WTC11 (cell line): Measurements from ENCODE around the gene JAZF1. TPM values are rescaled to one million over a fixed set of nuclear protein-coding genes. Genes with fewer than 3 reads are reported as not detected.
A peak's percentile ranks its signal among the peaks of the same experiment; 100 is the strongest.

Experiments
- ATAC-seq: fragments of 200-7000 bp; cut with Tn5 transposase; 2 replicates; pipeline ENCODE4 v1.10.0; 2021; ENCODE audit warnings: mild to moderate bottlenecking, moderate library complexity
- CTCF ChIA-PET: fragments of 300-600 bp; sonication (Branson Sonifier 250); formaldehyde crosslinking; loops from one replicate; lab custom pipeline; 2021; ENCODE audit warnings: antibody characterized with exemption; lab: Charles Lee
- POLR2A ChIA-PET: fragments of 350-600 bp; sonication (Branson Sonifier 250); formaldehyde crosslinking; loops from one replicate; lab custom pipeline; 2021; ENCODE audit warnings: antibody characterized with exemption; lab: Charles Lee
- DNase-seq: peaks from one replicate; pipeline ENCODE4 v3.0.0; 2021; ENCODE audit warnings: low spot score
- H3K27ac Mint-ChIP-seq: 2 replicates; pipeline ENCODE4 v1.8.0; 2021; ENCODE audit warnings: mixed read lengths
- H3K27me3 Mint-ChIP-seq: 2 replicates; pipeline ENCODE4 v1.8.0; 2021; ENCODE audit warnings: low read depth, mild to moderate bottlenecking, moderate library complexity, mixed read lengths
- H3K36me3 Mint-ChIP-seq: 2 replicates; pipeline ENCODE4 v1.8.0; 2021; ENCODE audit warnings: mixed read lengths
- H3K4me1 Mint-ChIP-seq: 2 replicates; pipeline ENCODE4 v1.8.0; 2022; ENCODE audit warnings: mixed read lengths
- H3K4me3 Mint-ChIP-seq: 2 replicates; pipeline ENCODE4 v1.8.0; 2021; ENCODE audit warnings: mild to moderate bottlenecking, moderate library complexity, mixed read lengths
- H3K9me3 Mint-ChIP-seq: 2 replicates; pipeline ENCODE4 v1.8.0; 2021; ENCODE audit warnings: mixed read lengths
- CREM ChIP-seq: sonication (generic); formaldehyde crosslinking; IDR thresholded peaks from 2 replicates; pipeline ENCODE4 v1.8.1; 2022; ENCODE audit warnings: mild to moderate bottlenecking, missing genetic modification reagents, moderate library complexity
- FOXK1 ChIP-seq: sonication (generic); formaldehyde crosslinking; IDR thresholded peaks from 2 replicates; pipeline ENCODE4 v1.8.0; 2022; ENCODE audit warnings: mild to moderate bottlenecking, moderate library complexity, missing genetic modification reagents
- GTF2I ChIP-seq: fragments of 250-450 bp; sonication (Bioruptor Pico); conservative IDR thresholded peaks from 2 replicates; pipeline ENCODE4 v1.4.0; 2021; ENCODE audit warnings: mild to moderate bottlenecking
- HMGA2 ChIP-seq: fragments of 250-450 bp; sonication (Bioruptor Pico); IDR thresholded peaks from 2 replicates; pipeline ENCODE4 v1.4.0; 2021; ENCODE audit warnings: mild to moderate bottlenecking, moderate library complexity
- IRF2 ChIP-seq: sonication (generic); formaldehyde crosslinking; IDR thresholded peaks from 2 replicates; pipeline ENCODE4 v1.8.0; 2022; ENCODE audit warnings: low read depth, missing genetic modification reagents, borderline replicate concordance
- KAT7 ChIP-seq: sonication (generic); formaldehyde crosslinking; IDR thresholded peaks from 2 replicates; pipeline ENCODE4 v1.8.1; 2023; ENCODE audit warnings: missing genetic modification reagents, mild to moderate bottlenecking, borderline replicate concordance
- MYBL2 ChIP-seq: sonication (generic); formaldehyde crosslinking; IDR thresholded peaks from 2 replicates; pipeline ENCODE4 v1.8.1; 2023; ENCODE audit warnings: mild to moderate bottlenecking, moderate library complexity, missing genetic modification reagents
- PRRX2 ChIP-seq: fragments of 250-450 bp; sonication (Bioruptor Pico); IDR thresholded peaks from 2 replicates; pipeline ENCODE4 v1.8.0; 2021; ENCODE audit warnings: mild to moderate bottlenecking
- SP1 ChIP-seq: sonication (generic); formaldehyde crosslinking; conservative IDR thresholded peaks from 2 replicates; pipeline ENCODE4 v1.8.1; 2022; ENCODE audit warnings: missing genetic modification reagents
- ZNF396 ChIP-seq: fragments of 250-450 bp; sonication (Bioruptor Pico); IDR thresholded peaks from 2 replicates; pipeline ENCODE4 v1.8.0; 2021; ENCODE audit warnings: mild to moderate bottlenecking, moderate library complexity, borderline replicate concordance
- total RNA-seq: library from RNA; stranded (reverse); gene quantifications from 3 replicates; pipeline ENCODE4 v1.2.3, GENCODE V29; 2021
- TF ChIP-seq, protein P1 (sequence below): fragments of 250-450 bp; sonication (Bioruptor Pico); IDR thresholded peaks from 2 replicates; pipeline ENCODE4 v1.9.0; 2021; ENCODE audit warnings: mild to moderate bottlenecking
- TF ChIP-seq, protein P2 (sequence below): sonication (generic); formaldehyde crosslinking; IDR thresholded peaks from 2 replicates; pipeline ENCODE4 v1.8.1; 2023; ENCODE audit warnings: mild to moderate bottlenecking, missing genetic modification reagents, moderate library complexity
- TF ChIP-seq, protein P3 (sequence below): sonication (generic); formaldehyde crosslinking; IDR thresholded peaks from 2 replicates; pipeline ENCODE4 v1.8.1; 2023; ENCODE audit warnings: mild to moderate bottlenecking, moderate library complexity, missing genetic modification reagents
- TF ChIP-seq, protein P4 (sequence below): fragments of 250-450 bp; sonication (Bioruptor Pico); IDR thresholded peaks from 2 replicates; pipeline ENCODE4 v1.9.0; 2021; ENCODE audit warnings: mild to moderate bottlenecking
- TF ChIP-seq, protein P5 (sequence below): fragments of 250-450 bp; sonication (Bioruptor Pico); IDR thresholded peaks from 2 replicates; pipeline ENCODE4 v1.9.0; 2021; ENCODE audit warnings: mild to moderate bottlenecking, borderline replicate concordance
- TF ChIP-seq, protein P6 (sequence below): sonication (generic); formaldehyde crosslinking; IDR thresholded peaks from 2 replicates; pipeline ENCODE4 v1.8.1; 2022; ENCODE audit warnings: mild to moderate bottlenecking, missing genetic modification reagents, moderate library complexity, borderline replicate concordance
- TF ChIP-seq, protein P7 (sequence below): sonication (generic); formaldehyde crosslinking; IDR thresholded peaks from 2 replicates; pipeline ENCODE4 v1.8.0; 2023; ENCODE audit warnings: mild to moderate bottlenecking, missing genetic modification reagents

JAZF1 gene
- total RNA-seq, 1 experiment from 2014 or later: 19.0 TPM

DNA sequence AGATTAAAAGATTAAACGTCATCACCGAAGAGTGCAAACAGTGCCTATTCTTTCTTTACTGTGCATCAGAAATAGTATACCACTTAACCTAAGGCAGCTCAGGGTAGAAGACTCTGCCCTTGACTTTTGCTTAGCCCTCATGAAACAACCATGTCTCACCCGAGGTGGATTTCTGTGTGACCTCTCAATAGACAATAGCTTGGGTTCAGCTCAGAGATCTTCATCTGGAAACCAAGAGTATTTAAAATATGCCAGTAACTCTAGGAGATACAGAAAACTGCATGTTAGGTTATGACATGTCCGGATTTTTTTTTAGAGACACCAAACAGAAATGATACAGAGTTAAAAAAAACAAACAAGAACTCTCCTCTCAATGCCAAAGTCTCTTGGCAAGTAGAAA lies 75.8 kb downstream of the JAZF1 start (continued):
- TF ChIP-seq, protein P1, sequence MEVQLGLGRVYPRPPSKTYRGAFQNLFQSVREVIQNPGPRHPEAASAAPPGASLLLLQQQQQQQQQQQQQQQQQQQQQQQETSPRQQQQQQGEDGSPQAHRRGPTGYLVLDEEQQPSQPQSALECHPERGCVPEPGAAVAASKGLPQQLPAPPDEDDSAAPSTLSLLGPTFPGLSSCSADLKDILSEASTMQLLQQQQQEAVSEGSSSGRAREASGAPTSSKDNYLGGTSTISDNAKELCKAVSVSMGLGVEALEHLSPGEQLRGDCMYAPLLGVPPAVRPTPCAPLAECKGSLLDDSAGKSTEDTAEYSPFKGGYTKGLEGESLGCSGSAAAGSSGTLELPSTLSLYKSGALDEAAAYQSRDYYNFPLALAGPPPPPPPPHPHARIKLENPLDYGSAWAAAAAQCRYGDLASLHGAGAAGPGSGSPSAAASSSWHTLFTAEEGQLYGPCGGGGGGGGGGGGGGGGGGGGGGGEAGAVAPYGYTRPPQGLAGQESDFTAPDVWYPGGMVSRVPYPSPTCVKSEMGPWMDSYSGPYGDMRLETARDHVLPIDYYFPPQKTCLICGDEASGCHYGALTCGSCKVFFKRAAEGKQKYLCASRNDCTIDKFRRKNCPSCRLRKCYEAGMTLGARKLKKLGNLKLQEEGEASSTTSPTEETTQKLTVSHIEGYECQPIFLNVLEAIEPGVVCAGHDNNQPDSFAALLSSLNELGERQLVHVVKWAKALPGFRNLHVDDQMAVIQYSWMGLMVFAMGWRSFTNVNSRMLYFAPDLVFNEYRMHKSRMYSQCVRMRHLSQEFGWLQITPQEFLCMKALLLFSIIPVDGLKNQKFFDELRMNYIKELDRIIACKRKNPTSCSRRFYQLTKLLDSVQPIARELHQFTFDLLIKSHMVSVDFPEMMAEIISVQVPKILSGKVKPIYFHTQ (CRISPR knock-in tag): no peak
- TF ChIP-seq, protein P2, sequence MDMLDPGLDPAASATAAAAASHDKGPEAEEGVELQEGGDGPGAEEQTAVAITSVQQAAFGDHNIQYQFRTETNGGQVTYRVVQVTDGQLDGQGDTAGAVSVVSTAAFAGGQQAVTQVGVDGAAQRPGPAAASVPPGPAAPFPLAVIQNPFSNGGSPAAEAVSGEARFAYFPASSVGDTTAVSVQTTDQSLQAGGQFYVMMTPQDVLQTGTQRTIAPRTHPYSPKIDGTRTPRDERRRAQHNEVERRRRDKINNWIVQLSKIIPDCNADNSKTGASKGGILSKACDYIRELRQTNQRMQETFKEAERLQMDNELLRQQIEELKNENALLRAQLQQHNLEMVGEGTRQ (CRISPR knock-in tag): no peak

DNA sequence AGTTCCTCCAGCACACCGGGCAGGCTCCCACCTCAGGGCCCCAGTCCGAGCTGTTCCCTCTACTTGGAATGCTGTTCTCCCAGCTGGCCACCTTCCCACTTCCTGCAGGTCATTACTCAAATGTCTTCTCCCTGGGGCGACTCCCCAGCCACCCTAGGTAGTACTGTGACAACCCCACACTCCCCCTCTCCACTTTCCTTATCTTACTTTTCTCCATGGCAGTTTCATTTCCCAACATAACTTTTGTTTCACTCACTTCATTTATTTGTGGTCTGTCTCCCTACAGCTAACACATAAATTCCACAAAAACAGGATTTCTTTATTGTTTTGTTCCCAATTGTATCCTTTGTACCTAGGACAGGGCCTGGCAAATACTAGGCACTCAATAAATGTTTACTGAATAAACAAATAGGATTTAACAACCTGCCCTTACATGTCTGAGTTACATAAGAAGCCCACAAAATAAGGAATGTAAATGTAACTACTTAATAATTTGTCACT lies 76.5 kb downstream of the JAZF1 start:
- CTCF ChIA-PET: interaction anchor here (2.6 kb wide), 1 partner anchor 11 kb away, joined by 16 read pairs; no protein-coding TSS in a partner anchor
- H3K9me3 Mint-ChIP-seq: no peaks in the 10 kb centered on the region
- ATAC-seq (no peak), DNase-seq (no peak)
- peak overlapping the region; percentile 17; the same call in 1 of the 2 replicates for H3K27ac Mint-ChIP-seq
- H3K4me1 Mint-ChIP-seq: peaks cover 47% of the 10 kb centered on the region
- H3K4me3 Mint-ChIP-seq: no peak overlapping the region
- TF ChIP-seq, protein P3, sequence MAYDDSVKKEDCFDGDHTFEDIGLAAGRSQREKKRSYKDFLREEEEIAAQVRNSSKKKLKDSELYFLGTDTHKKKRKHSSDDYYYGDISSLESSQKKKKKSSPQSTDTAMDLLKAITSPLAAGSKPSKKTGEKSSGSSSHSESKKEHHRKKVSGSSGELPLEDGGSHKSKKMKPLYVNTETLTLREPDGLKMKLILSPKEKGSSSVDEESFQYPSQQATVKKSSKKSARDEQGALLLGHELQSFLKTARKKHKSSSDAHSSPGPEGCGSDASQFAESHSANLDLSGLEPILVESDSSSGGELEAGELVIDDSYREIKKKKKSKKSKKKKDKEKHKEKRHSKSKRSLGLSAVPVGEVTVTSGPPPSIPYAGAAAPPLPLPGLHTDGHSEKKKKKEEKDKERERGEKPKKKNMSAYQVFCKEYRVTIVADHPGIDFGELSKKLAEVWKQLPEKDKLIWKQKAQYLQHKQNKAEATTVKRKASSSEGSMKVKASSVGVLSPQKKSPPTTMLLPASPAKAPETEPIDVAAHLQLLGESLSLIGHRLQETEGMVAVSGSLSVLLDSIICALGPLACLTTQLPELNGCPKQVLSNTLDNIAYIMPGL: no peak
- H3K27me3 Mint-ChIP-seq: no peaks in the 10 kb centered on the region
- no peaks in the 10 kb centered on the region for H3K36me3 Mint-ChIP-seq
- POLR2A ChIA-PET: no interaction called here

DNA sequence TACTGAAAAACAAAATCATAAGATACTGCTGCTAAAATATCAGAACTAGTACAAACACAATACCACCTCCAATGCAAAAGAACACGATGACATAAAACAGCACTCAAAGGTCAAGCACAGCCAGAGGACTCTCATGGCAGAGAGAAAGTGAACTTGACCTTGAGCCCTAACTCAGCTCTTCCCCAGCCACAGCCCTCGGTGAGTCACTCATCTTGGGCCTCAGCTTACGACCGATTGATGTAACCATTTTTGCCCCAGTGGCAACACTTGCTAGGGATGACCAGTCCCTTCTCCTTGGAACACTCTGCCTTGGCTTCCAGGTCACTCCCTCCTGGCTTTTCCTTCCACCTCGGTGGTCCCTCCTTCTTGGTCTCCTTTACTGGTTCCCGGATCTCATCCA lies 77.8 kb downstream of the JAZF1 start:
- Mint-ChIP-seq H3K36me3 (no peaks in the 10 kb centered on the region), H3K4me1 (peaks cover 59% of the 10 kb centered on the region), H3K27me3 (no peaks in the 10 kb centered on the region), H3K9me3 (no peaks in the 10 kb centered on the region), H3K4me3 (no peak overlapping the region), H3K27ac (0 out of 2 replicates have a peak overlapping the region, but pooled peaks have one; percentile 34)
- TF ChIP-seq FOXK1 (CRISPR knock-in tag) (no peak), CREM (CRISPR knock-in tag) (no peak), IRF2 (no peak), SP1 (CRISPR knock-in tag) (no peak), KAT7 (no peak), MYBL2 (CRISPR knock-in tag) (no peak), HMGA2 (no peak), ZNF396 (CRISPR knock-in tag) (no peak), GTF2I (CRISPR knock-in tag) (no peak), PRRX2 (no peak)
- TF ChIP-seq, protein P4, sequence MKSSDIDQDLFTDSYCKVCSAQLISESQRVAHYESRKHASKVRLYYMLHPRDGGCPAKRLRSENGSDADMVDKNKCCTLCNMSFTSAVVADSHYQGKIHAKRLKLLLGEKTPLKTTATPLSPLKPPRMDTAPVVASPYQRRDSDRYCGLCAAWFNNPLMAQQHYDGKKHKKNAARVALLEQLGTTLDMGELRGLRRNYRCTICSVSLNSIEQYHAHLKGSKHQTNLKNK (CRISPR knock-in tag): no peak
- TF ChIP-seq, protein P5, sequence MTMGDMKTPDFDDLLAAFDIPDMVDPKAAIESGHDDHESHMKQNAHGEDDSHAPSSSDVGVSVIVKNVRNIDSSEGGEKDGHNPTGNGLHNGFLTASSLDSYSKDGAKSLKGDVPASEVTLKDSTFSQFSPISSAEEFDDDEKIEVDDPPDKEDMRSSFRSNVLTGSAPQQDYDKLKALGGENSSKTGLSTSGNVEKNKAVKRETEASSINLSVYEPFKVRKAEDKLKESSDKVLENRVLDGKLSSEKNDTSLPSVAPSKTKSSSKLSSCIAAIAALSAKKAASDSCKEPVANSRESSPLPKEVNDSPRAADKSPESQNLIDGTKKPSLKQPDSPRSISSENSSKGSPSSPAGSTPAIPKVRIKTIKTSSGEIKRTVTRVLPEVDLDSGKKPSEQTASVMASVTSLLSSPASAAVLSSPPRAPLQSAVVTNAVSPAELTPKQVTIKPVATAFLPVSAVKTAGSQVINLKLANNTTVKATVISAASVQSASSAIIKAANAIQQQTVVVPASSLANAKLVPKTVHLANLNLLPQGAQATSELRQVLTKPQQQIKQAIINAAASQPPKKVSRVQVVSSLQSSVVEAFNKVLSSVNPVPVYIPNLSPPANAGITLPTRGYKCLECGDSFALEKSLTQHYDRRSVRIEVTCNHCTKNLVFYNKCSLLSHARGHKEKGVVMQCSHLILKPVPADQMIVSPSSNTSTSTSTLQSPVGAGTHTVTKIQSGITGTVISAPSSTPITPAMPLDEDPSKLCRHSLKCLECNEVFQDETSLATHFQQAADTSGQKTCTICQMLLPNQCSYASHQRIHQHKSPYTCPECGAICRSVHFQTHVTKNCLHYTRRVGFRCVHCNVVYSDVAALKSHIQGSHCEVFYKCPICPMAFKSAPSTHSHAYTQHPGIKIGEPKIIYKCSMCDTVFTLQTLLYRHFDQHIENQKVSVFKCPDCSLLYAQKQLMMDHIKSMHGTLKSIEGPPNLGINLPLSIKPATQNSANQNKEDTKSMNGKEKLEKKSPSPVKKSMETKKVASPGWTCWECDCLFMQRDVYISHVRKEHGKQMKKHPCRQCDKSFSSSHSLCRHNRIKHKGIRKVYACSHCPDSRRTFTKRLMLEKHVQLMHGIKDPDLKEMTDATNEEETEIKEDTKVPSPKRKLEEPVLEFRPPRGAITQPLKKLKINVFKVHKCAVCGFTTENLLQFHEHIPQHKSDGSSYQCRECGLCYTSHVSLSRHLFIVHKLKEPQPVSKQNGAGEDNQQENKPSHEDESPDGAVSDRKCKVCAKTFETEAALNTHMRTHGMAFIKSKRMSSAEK: no peak
- TF ChIP-seq, protein P6, sequence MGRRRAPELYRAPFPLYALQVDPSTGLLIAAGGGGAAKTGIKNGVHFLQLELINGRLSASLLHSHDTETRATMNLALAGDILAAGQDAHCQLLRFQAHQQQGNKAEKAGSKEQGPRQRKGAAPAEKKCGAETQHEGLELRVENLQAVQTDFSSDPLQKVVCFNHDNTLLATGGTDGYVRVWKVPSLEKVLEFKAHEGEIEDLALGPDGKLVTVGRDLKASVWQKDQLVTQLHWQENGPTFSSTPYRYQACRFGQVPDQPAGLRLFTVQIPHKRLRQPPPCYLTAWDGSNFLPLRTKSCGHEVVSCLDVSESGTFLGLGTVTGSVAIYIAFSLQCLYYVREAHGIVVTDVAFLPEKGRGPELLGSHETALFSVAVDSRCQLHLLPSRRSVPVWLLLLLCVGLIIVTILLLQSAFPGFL (CRISPR knock-in tag): no peak
- TF ChIP-seq, protein P7, sequence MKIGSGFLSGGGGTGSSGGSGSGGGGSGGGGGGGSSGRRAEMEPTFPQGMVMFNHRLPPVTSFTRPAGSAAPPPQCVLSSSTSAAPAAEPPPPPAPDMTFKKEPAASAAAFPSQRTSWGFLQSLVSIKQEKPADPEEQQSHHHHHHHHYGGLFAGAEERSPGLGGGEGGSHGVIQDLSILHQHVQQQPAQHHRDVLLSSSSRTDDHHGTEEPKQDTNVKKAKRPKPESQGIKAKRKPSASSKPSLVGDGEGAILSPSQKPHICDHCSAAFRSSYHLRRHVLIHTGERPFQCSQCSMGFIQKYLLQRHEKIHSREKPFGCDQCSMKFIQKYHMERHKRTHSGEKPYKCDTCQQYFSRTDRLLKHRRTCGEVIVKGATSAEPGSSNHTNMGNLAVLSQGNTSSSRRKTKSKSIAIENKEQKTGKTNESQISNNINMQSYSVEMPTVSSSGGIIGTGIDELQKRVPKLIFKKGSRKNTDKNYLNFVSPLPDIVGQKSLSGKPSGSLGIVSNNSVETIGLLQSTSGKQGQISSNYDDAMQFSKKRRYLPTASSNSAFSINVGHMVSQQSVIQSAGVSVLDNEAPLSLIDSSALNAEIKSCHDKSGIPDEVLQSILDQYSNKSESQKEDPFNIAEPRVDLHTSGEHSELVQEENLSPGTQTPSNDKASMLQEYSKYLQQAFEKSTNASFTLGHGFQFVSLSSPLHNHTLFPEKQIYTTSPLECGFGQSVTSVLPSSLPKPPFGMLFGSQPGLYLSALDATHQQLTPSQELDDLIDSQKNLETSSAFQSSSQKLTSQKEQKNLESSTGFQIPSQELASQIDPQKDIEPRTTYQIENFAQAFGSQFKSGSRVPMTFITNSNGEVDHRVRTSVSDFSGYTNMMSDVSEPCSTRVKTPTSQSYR: no peak
- ATAC-seq (no peak), DNase-seq (no peak)
- POLR2A ChIA-PET: no interaction called here
- CTCF ChIA-PET: interaction anchor here (0.5 to 1.7 kb wide), 3 partner anchors 9 to 41 kb away, joined by 3 to 11 read pairs (median 3); no protein-coding TSS in a partner anchor
